Neural cell (in vitro differentiated cells): ENCODE measurements around the gene SLC1A1. TPM values are rescaled to one million over a fixed set of nuclear protein-coding genes. Genes with fewer than 3 reads are reported as not detected.

ENCODE experiments used
- H2AFZ ChIP-seq: fragments of 200-600, 300-800 bp; sonication (generic), shearing (Covaris generic); 2 replicates; pipeline ENCODE4 v1.6.0; 2014; ENCODE audit warnings: low read depth, mild to moderate bottlenecking, antibody characterized with exemption, low read length, moderate library complexity
- H3F3A ChIP-seq: fragments of 200-600 bp; shearing (Covaris generic); 2 replicates; pipeline ENCODE4 v1.6.1; 2016; ENCODE audit warnings: mild to moderate bottlenecking, moderate library complexity, mixed read lengths, antibody characterized with exemption, low read length; ENCODE audit not compliant: insufficient read depth, poor library complexity, severe bottlenecking
- H3K27ac ChIP-seq: fragments of 200-600, 300-800 bp; sonication (generic), shearing (Covaris generic); 2 replicates; pipeline ENCODE4 v1.5.1; 2014; ENCODE audit warnings: mild to moderate bottlenecking, low read length, moderate library complexity
- H3K27me3 ChIP-seq: fragments of 300-800, 200-600 bp; sonication (generic), shearing (Covaris generic); 2 replicates; pipeline ENCODE4 v1.6.0; 2014; ENCODE audit warnings: mild to moderate bottlenecking, low read depth, low read length, moderate library complexity; ENCODE audit not compliant: insufficient read depth
- H3K36me3 ChIP-seq: fragments of 300-800, 200-600 bp; sonication (generic), shearing (Covaris generic); 2 replicates; pipeline ENCODE4 v1.5.1; 2014; ENCODE audit warnings: mild to moderate bottlenecking, antibody characterized with exemption, low read length, moderate library complexity; ENCODE audit not compliant: insufficient read depth
- H3K4me2 ChIP-seq: fragments of 300-800, 200-600 bp; sonication (generic), shearing (Covaris generic); 2 replicates; pipeline ENCODE4 v1.6.0; 2014; ENCODE audit warnings: mild to moderate bottlenecking, low read length
- H3K4me3 ChIP-seq: fragments of 300-800, 200-600 bp; sonication (generic), shearing (Covaris generic); 2 replicates; pipeline ENCODE4 v1.5.1; 2014; ENCODE audit warnings: mild to moderate bottlenecking, low read length, moderate library complexity
- H3K79me2 ChIP-seq: fragments of 200-600 bp; shearing (Covaris generic); replicated peaks from 2 replicates; pipeline ENCODE4 v1.6.0; 2014; ENCODE audit warnings: mild to moderate bottlenecking, low read length, moderate library complexity; ENCODE audit not compliant: insufficient read depth
- H3K9ac ChIP-seq: fragments of 300-800, 200-600 bp; sonication (generic), shearing (Covaris generic); 2 replicates; pipeline ENCODE4 v1.6.1; 2016; ENCODE audit warnings: mild to moderate bottlenecking, low read length, mixed read lengths
- H3K9me2 ChIP-seq: fragments of 200-600 bp; shearing (Covaris generic); 2 replicates; pipeline ENCODE4 v1.6.1; 2016; ENCODE audit warnings: mild to moderate bottlenecking, low read length, mixed read lengths; ENCODE audit not compliant: insufficient read depth
- H3K9me3 ChIP-seq: fragments of 200-600, 300-800 bp; sonication (generic), shearing (Covaris generic); 2 replicates; pipeline ENCODE4 v1.6.1; 2016; ENCODE audit warnings: mild to moderate bottlenecking, mixed run types, low read length, moderate library complexity, mixed read lengths
- H4K20me1 ChIP-seq: fragments of 200-600 bp; shearing (Covaris generic); 2 replicates; pipeline ENCODE4 v1.6.1; 2016; ENCODE audit warnings: mild to moderate bottlenecking, mixed run types; ENCODE audit not compliant: insufficient read depth
- EP300 ChIP-seq: fragments of 450-650 bp; conservative IDR thresholded peaks from 2 replicates; pipeline ENCODE4 v1.6.1; 2014; ENCODE audit warnings: antibody characterized with exemption, mild to moderate bottlenecking, moderate library complexity; ENCODE audit not compliant: poor library complexity, severe bottlenecking
- EZH2 ChIP-seq: fragments of 200-600, 300-800 bp; shearing (Covaris generic), sonication (generic); IDR thresholded peaks from 2 replicates; pipeline ENCODE4 v1.6.1; 2014; ENCODE audit warnings: antibody characterized with exemption, low read length, borderline replicate concordance, mild to moderate bottlenecking; ENCODE audit not compliant: insufficient read depth, poor library complexity, severe bottlenecking
- MXI1 ChIP-seq: fragments of 450-650 bp; conservative IDR thresholded peaks from 2 replicates; pipeline ENCODE4 v1.6.1; 2014; ENCODE audit warnings: antibody characterized with exemption, mild to moderate bottlenecking; ENCODE audit not compliant: poor library complexity, severe bottlenecking
- POLR2AphosphoS5 ChIP-seq: IDR thresholded peaks from 2 replicates; pipeline ENCODE4 v1.6.1; 2012
- RAD21 ChIP-seq: fragments of 450-650 bp; conservative IDR thresholded peaks from 2 replicates; pipeline ENCODE4 v1.6.1; 2014; ENCODE audit warnings: antibody characterized with exemption, mild to moderate bottlenecking, moderate library complexity
- REST ChIP-seq: IDR thresholded peaks from 2 replicates; pipeline ENCODE4 v1.6.1; 2012; ENCODE audit warnings: borderline replicate concordance
- SMC3 ChIP-seq: fragments of 450-650 bp; conservative IDR thresholded peaks from 2 replicates; pipeline ENCODE4 v1.6.1; 2014; ENCODE audit warnings: antibody characterized with exemption, mild to moderate bottlenecking, moderate library complexity; ENCODE audit not compliant: poor library complexity
- TAF1 ChIP-seq: IDR thresholded peaks from 2 replicates; pipeline ENCODE4 v1.6.1; 2012; ENCODE audit warnings: low read depth
- polyA plus RNA-seq: library from polyadenylated mRNA; depleted of rRNA; stranded (reverse); fragments of >200 nt; gene quantifications from 2 replicates; pipeline ENCODE4 v1.2.3, GENCODE V29; 2014
- TF ChIP-seq, protein P1 (sequence below): fragments of 450-650 bp; IDR thresholded peaks from 2 replicates; pipeline ENCODE4 v1.5.1; 2014; ENCODE audit warnings: antibody characterized with exemption, mild to moderate bottlenecking, moderate library complexity; ENCODE audit not compliant: poor library complexity, severe bottlenecking

SLC1A1 gene
- polyA plus RNA-seq, 1 donor from 2014 or later = 30.8 TPM

DNA sequence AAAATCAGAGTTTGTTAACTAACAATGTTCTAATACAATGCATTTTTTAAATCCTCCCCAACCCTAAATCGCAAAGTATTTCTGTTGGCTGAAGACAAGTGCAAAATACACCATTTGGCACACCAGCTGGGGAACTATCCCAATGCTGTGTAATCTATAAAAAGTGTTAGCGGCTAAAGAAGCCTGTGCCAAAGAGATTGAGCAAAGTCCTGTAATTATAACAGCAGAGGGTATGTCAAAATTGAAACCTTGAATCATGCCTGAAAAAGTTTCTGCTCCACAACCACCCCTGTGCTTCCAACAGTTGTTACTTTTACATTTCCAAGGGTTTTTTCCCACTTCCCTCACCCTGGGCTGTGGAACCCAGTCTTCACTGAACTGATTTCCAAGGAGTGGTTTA, 88.7 kb downstream of the SLC1A1 start:
- H3K27ac ChIP-seq = no peak overlapping the region
- H3K4me3 ChIP-seq = no peak overlapping the region
- no peaks in the 10 kb centered on the region for H3K27me3 ChIP-seq
- no peaks in the 10 kb centered on the region for H4K20me1 ChIP-seq
- peaks cover 15% of the 10 kb centered on the region for H3K36me3 ChIP-seq
- H3K4me2 ChIP-seq = no peak overlapping the region
- H3K9me3 ChIP-seq = no peaks in the 10 kb centered on the region
- no peak overlapping the region for H2AFZ ChIP-seq
- no peaks in the 10 kb centered on the region for H3K79me2 ChIP-seq
- TF ChIP-seq POLR2AphosphoS5 = no peak
- no peak for TF ChIP-seq SMC3
- no peak overlapping the region for H3K9ac ChIP-seq
- no peaks in the 10 kb centered on the region for H3K9me2 ChIP-seq
- H3F3A ChIP-seq = no peaks in the 10 kb centered on the region

DNA sequence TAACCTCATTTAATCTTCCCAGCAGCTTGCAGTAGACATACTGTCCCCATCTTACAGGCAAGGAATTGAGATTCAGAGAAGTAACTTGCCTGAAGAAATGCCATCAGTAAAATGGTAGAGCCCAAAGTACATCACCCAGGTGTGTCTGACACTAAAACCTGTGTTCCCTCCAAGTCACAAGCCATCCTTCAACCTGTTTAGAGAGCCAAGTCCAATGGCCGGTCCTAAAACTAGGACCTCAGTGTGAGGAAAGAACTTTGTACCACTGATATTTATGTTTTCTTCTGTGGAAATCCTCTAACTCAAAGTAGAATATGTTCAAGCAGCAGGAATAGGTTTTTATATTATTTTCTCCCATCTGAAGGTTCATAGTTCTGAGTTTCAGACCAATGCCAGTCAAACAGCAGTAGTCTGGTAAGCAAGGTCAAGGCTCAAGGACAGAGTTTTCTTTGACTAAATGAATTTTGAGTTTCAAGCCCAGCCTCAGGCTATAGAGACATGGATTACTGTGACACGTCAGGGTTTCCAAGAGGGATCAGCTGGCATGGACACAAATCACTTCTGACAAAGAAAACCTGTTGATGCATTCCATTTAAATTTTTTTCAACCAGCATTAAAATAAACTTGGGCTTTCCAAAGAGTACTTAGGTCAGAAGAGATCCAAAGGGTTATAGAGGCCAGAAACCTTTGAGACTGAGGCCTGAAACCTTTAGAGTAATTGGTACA, 90.9 kb downstream of the SLC1A1 start:
- Histone ChIP-seq H3K36me3 (peaks cover 12% of the 10 kb centered on the region), H3K9me3 (no peaks in the 10 kb centered on the region), H3K27me3 (no peaks in the 10 kb centered on the region), H3K9ac (no peak overlapping the region), H3K27ac (no peak overlapping the region), H3K9me2 (no peaks in the 10 kb centered on the region), H3K4me2 (no peak overlapping the region), H3K4me3 (no peak overlapping the region), H2AFZ (no peak overlapping the region), H4K20me1 (no peaks in the 10 kb centered on the region), H3F3A (no peaks in the 10 kb centered on the region), H3K79me2 (no peaks in the 10 kb centered on the region)
- no peak for TF ChIP-seq MXI1
- no peak for TF ChIP-seq REST
- TF ChIP-seq EP300 = no peak
- TF ChIP-seq TAF1 = no peak
- no peak for TF ChIP-seq POLR2AphosphoS5
- no peak for TF ChIP-seq RAD21
- no peak for TF ChIP-seq EZH2
- TF ChIP-seq, protein P1, sequence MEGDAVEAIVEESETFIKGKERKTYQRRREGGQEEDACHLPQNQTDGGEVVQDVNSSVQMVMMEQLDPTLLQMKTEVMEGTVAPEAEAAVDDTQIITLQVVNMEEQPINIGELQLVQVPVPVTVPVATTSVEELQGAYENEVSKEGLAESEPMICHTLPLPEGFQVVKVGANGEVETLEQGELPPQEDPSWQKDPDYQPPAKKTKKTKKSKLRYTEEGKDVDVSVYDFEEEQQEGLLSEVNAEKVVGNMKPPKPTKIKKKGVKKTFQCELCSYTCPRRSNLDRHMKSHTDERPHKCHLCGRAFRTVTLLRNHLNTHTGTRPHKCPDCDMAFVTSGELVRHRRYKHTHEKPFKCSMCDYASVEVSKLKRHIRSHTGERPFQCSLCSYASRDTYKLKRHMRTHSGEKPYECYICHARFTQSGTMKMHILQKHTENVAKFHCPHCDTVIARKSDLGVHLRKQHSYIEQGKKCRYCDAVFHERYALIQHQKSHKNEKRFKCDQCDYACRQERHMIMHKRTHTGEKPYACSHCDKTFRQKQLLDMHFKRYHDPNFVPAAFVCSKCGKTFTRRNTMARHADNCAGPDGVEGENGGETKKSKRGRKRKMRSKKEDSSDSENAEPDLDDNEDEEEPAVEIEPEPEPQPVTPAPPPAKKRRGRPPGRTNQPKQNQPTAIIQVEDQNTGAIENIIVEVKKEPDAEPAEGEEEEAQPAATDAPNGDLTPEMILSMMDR = no peak
- no peak for TF ChIP-seq SMC3
